Left ventricle myocardium inferior (tissue), 1 donor: ENCODE measurements around the gene PAX7. TPM values are rescaled to one million over a fixed set of nuclear protein-coding genes. Genes with fewer than 3 reads are reported as not detected.

Experiments
- DNase-seq: peaks from one replicate; pipeline ENCODE4 v3.0.0-alpha.2; 2020
- H3K27ac ChIP-seq: fragments of 200-600 bp; replicated peaks from 2 replicates; pipeline ENCODE4 v1.8.0; 2021
- H3K27me3 ChIP-seq: fragments of 200-600 bp; 2 replicates; pipeline ENCODE4 v1.8.0; 2021; ENCODE audit warnings: low read depth
- H3K36me3 ChIP-seq: fragments of 200-600 bp; 2 replicates; pipeline ENCODE4 v1.8.0; 2021
- H3K4me1 ChIP-seq: fragments of 200-600 bp; 2 replicates; pipeline ENCODE4 v1.8.0; 2021
- H3K4me3 ChIP-seq: fragments of 200-600 bp; 2 replicates; pipeline ENCODE4 v1.8.0; 2021; ENCODE audit warnings: mild to moderate bottlenecking, moderate library complexity
- H3K9me3 ChIP-seq: fragments of 200-600 bp; replicated peaks from 2 replicates; pipeline ENCODE4 v1.8.0; 2021
- CTCF ChIP-seq: fragments of 200-600 bp; IDR thresholded peaks from 2 replicates; pipeline ENCODE4 v1.8.0; 2021; ENCODE audit warnings: antibody characterized with exemption, mild to moderate bottlenecking, borderline replicate concordance
- intact Hi-C: fragments of 100-400 bp; cut with micrococcal nuclease; formaldehyde crosslinking; loops from one replicate; pipeline ENCODE4 v1.11.0; 2022
- total RNA-seq: library from RNA; stranded (reverse); fragmentation: NEBNext Ultra II Directional; extraction: Animal tissue kit (Norgen Biotek cat#: 25700); gene quantifications from one replicate; pipeline ENCODE4 v1.2.1, GENCODE V29; 2021
- donor health status: DM: no; HTN: yes; CAD: no; lungs with severe emphysema.

PAX7 gene
- total RNA-seq, 1 donor from 2014 or later, result not detected

- Histone ChIP-seq H3K9me3 (no peaks in the 10 kb centered on the region), H3K27me3 (peaks cover 100% of the 10 kb centered on the region), H3K27ac (no peak overlapping the region), H3K4me3 (no peak overlapping the region), H3K4me1 (no peaks in the 10 kb centered on the region), H3K36me3 (no peaks in the 10 kb centered on the region)
- TF ChIP-seq CTCF, result no peak
- intact Hi-C loops, result no loop called here
- DNase-seq, result no peak
Measured at GRCh38 chr1:18726368-18726767, 95.7 kb downstream of the PAX7 start.

GRCh38 chr1:18727956-18728355 lies 97.3 kb downstream of the PAX7 start:
- Histone ChIP-seq H3K36me3 (no peaks in the 10 kb centered on the region), H3K4me1 (no peaks in the 10 kb centered on the region), H3K27ac (no peak overlapping the region), H3K9me3 (no peaks in the 10 kb centered on the region), H3K4me3 (no peak overlapping the region), H3K27me3 (peaks cover 100% of the 10 kb centered on the region)
- no peak for TF ChIP-seq CTCF
- no peak for DNase-seq
- intact Hi-C loops, result no loop called here

- no peak for TF ChIP-seq CTCF
- Histone ChIP-seq H3K4me3 (no peak overlapping the region), H3K27me3 (peaks cover 100% of the 10 kb centered on the region), H3K4me1 (no peaks in the 10 kb centered on the region), H3K9me3 (no peaks in the 10 kb centered on the region), H3K36me3 (no peaks in the 10 kb centered on the region), H3K27ac (no peak overlapping the region)
- intact Hi-C loops, result no loop called here
- DNase-seq, result no peak
Measured at GRCh38 chr1:18730321-18730720, 99.7 kb downstream of the PAX7 start.

GRCh38 chr1:18731148-18731547 lies 100.5 kb downstream of the PAX7 start:
- Histone ChIP-seq H3K9me3 (no peaks in the 10 kb centered on the region), H3K4me1 (no peaks in the 10 kb centered on the region), H3K36me3 (no peaks in the 10 kb centered on the region), H3K4me3 (no peak overlapping the region), H3K27ac (no peak overlapping the region), H3K27me3 (peaks cover 100% of the 10 kb centered on the region)
- DNase-seq, result no peak
- intact Hi-C loops, result no loop called here
- no peak for TF ChIP-seq CTCF

GRCh38 chr1:18731591-18732235 lies 101.1 kb downstream of the PAX7 start:
- Histone ChIP-seq H3K4me3 (no peak overlapping the region), H3K27ac (no peak overlapping the region), H3K4me1 (no peaks in the 10 kb centered on the region), H3K27me3 (peaks cover 99% of the 10 kb centered on the region), H3K36me3 (no peaks in the 10 kb centered on the region), H3K9me3 (no peaks in the 10 kb centered on the region)
- TF ChIP-seq CTCF, result no peak
- DNase-seq, result no peak
- intact Hi-C loops, result no loop called here
